HepG2 (cell line): ENCODE measurements around the gene MICAL3. TPM values are rescaled to one million over a fixed set of nuclear protein-coding genes. Genes with fewer than 3 reads are reported as not detected.

Experiments used
- ATAC-seq: fragments of 200-7000 bp; cut with Tn5 transposase; 3 replicates; pipeline ENCODE4 v1.9.1; 2020; ENCODE audit warnings: mild to moderate bottlenecking, moderate library complexity
- BruUV-seq: library from RNA; stranded (reverse); fragments of 400-500 nt; replicated peaks from 2 replicates; lab custom pipeline; 2021; lab: Mats Ljungman, UMichigan
- CTCF ChIA-PET: fragments of 300-600 bp; formaldehyde crosslinking; extraction: SDS; loops from one replicate; lab custom pipeline; 2021; ENCODE audit warnings: low total read pairs, inconsistent platforms, low intra/inter-chr PET ratio; lab: Yijun Ruan, JAX
- POLR2A ChIA-PET: fragments of 350-600 bp; sonication (Branson Sonifier 250); formaldehyde crosslinking; loops from one replicate; lab custom pipeline; 2020; ENCODE audit warnings: antibody characterized with exemption, inconsistent platforms; lab: Yijun Ruan, JAX
- DNase-seq: peaks from one replicate; pipeline ENCODE4 v3.0.0-alpha.2; 2015; ENCODE audit warnings: low spot score
- FAIRE-seq: peaks from 3 replicates; lab custom pipeline; 2011; peaks lifted over from hg19 to GRCh38; lab: Jason Lieb, UNC
- H2AFZ ChIP-seq: one replicate; pipeline ENCODE4 v1.6.1; 2011; ENCODE audit warnings: low read length, inconsistent platforms
- H3K27ac ChIP-seq: fragments of 300-600 bp; 3 replicates; pipeline ENCODE4 v1.8.0; 2011; ENCODE audit warnings: mixed run types, mild to moderate bottlenecking, mixed read lengths, low read length, inconsistent platforms; ENCODE audit not compliant: insufficient read depth; ENCODE audit errors: extremely low read length
- H3K27me3 ChIP-seq, 2 experiments: fragments of 200-600 bp in 1 of 2; 2 replicates in 1 of 2; 3 replicates in 1 of 2; pipeline versions ENCODE4 v1.6.0 to v1.8.0; 2011; ENCODE audit warnings: low read length in 2 of 2, mild to moderate bottlenecking in 2 of 2, moderate library complexity in 2 of 2, inconsistent platforms in 1 of 2; ENCODE audit not compliant: insufficient read depth in 2 of 2, control insufficient read depth in 1 of 2
- H3K36me3 ChIP-seq, 2 experiments: fragments of 200-600 bp in 1 of 2; replicated peaks in 1 of 2; 2 replicates in 1 of 2; 3 replicates in 1 of 2; pipeline versions ENCODE4 v1.5.1 to v1.8.0; 2011; ENCODE audit warnings: low read length in 2 of 2, inconsistent platforms in 1 of 2; ENCODE audit not compliant: insufficient read depth in 2 of 2, control insufficient read depth in 1 of 2
- H3K4me1 ChIP-seq: 2 replicates; pipeline ENCODE4 v1.5.1; 2012; ENCODE audit warnings: low read length, inconsistent platforms; ENCODE audit not compliant: insufficient read depth
- H3K4me2 ChIP-seq: 2 replicates; pipeline ENCODE4 v1.6.0; 2011; ENCODE audit warnings: low read depth, low read length, inconsistent platforms
- H3K4me3 ChIP-seq, 3 experiments: fragments of 200-600 bp in 1 of 3; sonication (generic), shearing (Covaris generic) in 1 of 3; replicated peaks in 1 of 3; 2 replicates each; pipeline ENCODE4 v1.5.1; 2011 to 2016; ENCODE audit warnings: low read length in 3 of 3, inconsistent platforms in 2 of 3, low read depth in 2 of 3, mild to moderate bottlenecking in 2 of 3, control low read depth in 1 of 3, mixed read lengths in 1 of 3; ENCODE audit not compliant: insufficient read depth in 1 of 3
- H3K79me2 ChIP-seq: one replicate; pipeline ENCODE4 v1.6.1; 2011; ENCODE audit warnings: low read length, inconsistent platforms; ENCODE audit not compliant: insufficient read depth
- H3K9ac ChIP-seq: 2 replicates; pipeline ENCODE4 v1.6.0; 2011; ENCODE audit warnings: mild to moderate bottlenecking, low read depth, low read length, inconsistent platforms; ENCODE audit not compliant: insufficient read depth
- H3K9me3 ChIP-seq: 2 replicates; pipeline ENCODE4 v1.5.1; 2012; ENCODE audit warnings: mild to moderate bottlenecking, low read length
- H4K20me1 ChIP-seq: 2 replicates; pipeline ENCODE4 v1.6.0; 2011; ENCODE audit warnings: inconsistent platforms, mild to moderate bottlenecking, low read length, moderate library complexity; ENCODE audit not compliant: insufficient read depth
- ATAD3A ChIP-seq: sonication (generic); formaldehyde crosslinking; IDR thresholded peaks from 2 replicates; pipeline ENCODE4 v1.4.0; 2020; ENCODE audit warnings: missing genetic modification reagents
- CSRNP2 ChIP-seq: sonication (generic); formaldehyde crosslinking; conservative IDR thresholded peaks from 2 replicates; pipeline ENCODE4 v1.8.0; 2022; ENCODE audit warnings: low read depth, missing genetic modification reagents
- ELF4 ChIP-seq: sonication (generic); formaldehyde crosslinking; IDR thresholded peaks from 2 replicates; pipeline ENCODE4 v1.5.0; 2020; ENCODE audit warnings: missing genetic modification reagents, mild to moderate bottlenecking, moderate library complexity, borderline replicate concordance
- GABPA ChIP-seq, 2 experiments: IDR thresholded peaks; 2 replicates each; pipeline ENCODE4 v1.6.1; 2011 to 2016; ENCODE audit warnings: low read depth in 2 of 2, low read length in 1 of 2, missing biosample characterization in 1 of 2, missing genetic modification characterization in 1 of 2
- HOXA5 ChIP-seq: sonication (generic); formaldehyde crosslinking; IDR thresholded peaks from 2 replicates; pipeline ENCODE4 v1.4.0; 2020; ENCODE audit warnings: missing genetic modification reagents
- IKZF1 ChIP-seq: fragments of 450-650 bp; IDR thresholded peaks from 2 replicates; pipeline ENCODE4 v1.7.1; 2016
- ISX ChIP-seq: sonication (generic); formaldehyde crosslinking; conservative IDR thresholded peaks from 2 replicates; pipeline ENCODE4 v1.5.0; 2020; ENCODE audit warnings: missing genetic modification reagents
- KDM6A ChIP-seq: IDR thresholded peaks from 2 replicates; pipeline ENCODE4 v1.6.1; 2016; ENCODE audit warnings: low read depth
- MYPOP ChIP-seq: sonication (generic); formaldehyde crosslinking; IDR thresholded peaks from 2 replicates; pipeline ENCODE4 v1.8.1; 2023; ENCODE audit warnings: mild to moderate bottlenecking, moderate library complexity, missing genetic modification reagents
- NFE2L1 ChIP-seq: sonication (generic); formaldehyde crosslinking; IDR thresholded peaks from 2 replicates; pipeline ENCODE4 v1.4.0; 2020; ENCODE audit warnings: missing genetic modification reagents, mild to moderate bottlenecking, borderline replicate concordance
- POLR2AphosphoS5 ChIP-seq: IDR thresholded peaks from 2 replicates; pipeline ENCODE4 v1.6.1; 2012; ENCODE audit warnings: low read depth, low read length
- SRY ChIP-seq: sonication (generic); formaldehyde crosslinking; IDR thresholded peaks from 2 replicates; pipeline ENCODE4 v1.8.0; 2022; ENCODE audit warnings: mild to moderate bottlenecking, missing genetic modification reagents
- ZBTB20 ChIP-seq: sonication (generic); formaldehyde crosslinking; IDR thresholded peaks from 2 replicates; pipeline ENCODE4 v1.8.1; 2023; ENCODE audit warnings: missing genetic modification reagents, low read depth, mild to moderate bottlenecking, borderline replicate concordance
- ZFP62 ChIP-seq: sonication (generic); formaldehyde crosslinking; IDR thresholded peaks from 2 replicates; pipeline ENCODE4 v1.4.0; 2020; ENCODE audit warnings: missing genetic modification reagents
- ZNF256 ChIP-seq: sonication (generic); formaldehyde crosslinking; conservative IDR thresholded peaks from 2 replicates; pipeline ENCODE4 v1.4.0; 2020; ENCODE audit warnings: missing genetic modification reagents
- ZNF557 ChIP-seq: sonication (generic); formaldehyde crosslinking; IDR thresholded peaks from 2 replicates; pipeline ENCODE4 v1.4.0; 2020; ENCODE audit warnings: missing genetic modification reagents
- ZNF576 ChIP-seq: sonication (generic); formaldehyde crosslinking; IDR thresholded peaks from 2 replicates; pipeline ENCODE4 v1.4.0; 2020; ENCODE audit warnings: mild to moderate bottlenecking, missing genetic modification reagents
- ZSCAN22 ChIP-seq: sonication (generic); formaldehyde crosslinking; IDR thresholded peaks from 2 replicates; pipeline ENCODE4 v1.4.0; 2020; ENCODE audit warnings: mild to moderate bottlenecking, missing genetic modification reagents
- WGBS: methylation state at CpG from one replicate; pipeline ENCODE4 v1.1.6; 2017; ENCODE audit warnings: low lambda C conversion rate; 5-methylcytosine and 5-hydroxymethylcytosine counted together
- in situ Hi-C: cut with HindIII; loops from 2 replicates; pipeline ENCODE4 v1.10.0; 2017; ENCODE audit warnings: low pct_unique_long_range_greater_than_20kb; ENCODE audit not compliant: extremely low pct_ligation_motif_present
- intact Hi-C: fragments of 100-400 bp; cut with micrococcal nuclease; formaldehyde crosslinking; loops from one replicate; pipeline ENCODE4 v1.10.0; 2022; ENCODE audit not compliant: unreplicated experiment
- polyA plus RNA-seq, 8 experiments: library from polyadenylated mRNA; depleted of rRNA in 3 of 8; stranded (reverse) in 7 of 8; unstranded in 1 of 8; fragments of >200 nt; fragmentation: Illumina TruSeq in 4 of 8; extraction: Trizol in 4 of 8; gene quantifications; 2 replicates each; pipeline versions ENCODE4 v1.2.1 to v1.2.3, GENCODE V29; 2011 to 2016; ENCODE audit warnings: low read depth in 4 of 8, missing spikeins in 1 of 8, mixed read lengths in 1 of 8; ENCODE audit not compliant: insufficient read depth in 1 of 8
- total RNA-seq, 5 experiments: library from RNA; depleted of rRNA; stranded (reverse); fragments of >200 nt; fragmentation: Illumina TruSeq; extraction: Trizol; gene quantifications; 2 replicates each; pipeline ENCODE4 v1.2.3, GENCODE V29; 2016; ENCODE audit warnings: low read depth in 1 of 5

Gene MICAL3
- total and polyA plus RNA-seq, 2 of the 13 experiments (the other 11 are each of a cell fraction or from before 2014, with no cell fraction given): 5.3 to 12.5 TPM

- no peak; the same call in 2 of the 3 replicates for ATAC-seq
These were observed 148.0 kb downstream of the MICAL3 start for GRCh38 chr22:17876306-17876831.

More at GRCh38 chr22:17876306-17876831, 148.0 kb downstream of the MICAL3 start:
- H3K9ac ChIP-seq: no peak overlapping the region
- no peaks in the 10 kb centered on the region for H3K4me1 ChIP-seq
- no peaks in the 10 kb centered on the region for H3K9me3 ChIP-seq
- POLR2A ChIA-PET: no interaction called here
- CTCF ChIA-PET: no interaction called here
- 88% methylated on average over 4 of the region's 4 CpGs for WGBS
- no peak for DNase-seq
- in situ Hi-C loops (no loop called here), intact Hi-C loops (no loop called here)
- peaks cover 15 to 53% of the 10 kb centered on the region in 2 experiments; a peak in 4 of 5 replicates for H3K36me3 ChIP-seq
- H3K4me2 ChIP-seq: no peak overlapping the region
- no peak overlapping the region for H3K4me3 ChIP-seq
- no peak overlapping the region for H2AFZ ChIP-seq
- FAIRE-seq: no peak
- H3K27ac ChIP-seq: no peak overlapping the region
- no peaks in the 10 kb centered on the region for H4K20me1 ChIP-seq
- H3K27me3 ChIP-seq: no peaks in the 10 kb centered on the region
- no peaks in the 10 kb centered on the region for H3K79me2 ChIP-seq
- no peak for TF ChIP-seq ZNF576 (CRISPR knock-in tag)
- no peak for TF ChIP-seq POLR2AphosphoS5
- no peak for TF ChIP-seq ELF4 (CRISPR knock-in tag)
- TF ChIP-seq IKZF1: no peak
- TF ChIP-seq ATAD3A (CRISPR knock-in tag): no peak
- no peak for TF ChIP-seq ZNF256 (CRISPR knock-in tag)
- no peak for TF ChIP-seq ZFP62 (CRISPR knock-in tag)
- TF ChIP-seq ZSCAN22 (CRISPR knock-in tag): no peak
- TF ChIP-seq NFE2L1 (CRISPR knock-in tag): no peak
- TF ChIP-seq HOXA5 (CRISPR knock-in tag): no peak
- no peak for TF ChIP-seq CSRNP2
- no peak for TF ChIP-seq ISX
- TF ChIP-seq GABPA (IDR thresholded peaks at IDR 0.05; ENCODE audit: low read depth, low read length): no peak
- no peak for TF ChIP-seq GABPA (CRISPR knock-in tag; IDR thresholded peaks at IDR 0.05; ENCODE audit: low read depth)
- TF ChIP-seq SRY (CRISPR knock-in tag): no peak
- no peak for TF ChIP-seq KDM6A
- no peak for TF ChIP-seq ZBTB20 (CRISPR knock-in tag)
- TF ChIP-seq MYPOP (CRISPR knock-in tag): no peak
- no peak for TF ChIP-seq ZNF557 (CRISPR knock-in tag)
- TF ChIP-seq, all 625 proteins: peak for 0
- BruUV-seq: no TSS peak
